Stimulated activated CD4-positive, alpha-beta T cell treated with anti-CD3 and anti-CD28 coated beads, Interleukin-4, amount 100 ng/mL, for 24 hours (primary cell): ENCODE data around the gene HUNK.
"Not testable (repeated sequence)": the region's sequence is repeated elsewhere in the genome, so short reads cannot be mapped to it uniquely, and the experiment has no call there.

Source experiments
- DNase-seq: peaks from one replicate; pipeline ENCODE4 v3.0.0-alpha.2; 2020

The HUNK gene

DNA sequence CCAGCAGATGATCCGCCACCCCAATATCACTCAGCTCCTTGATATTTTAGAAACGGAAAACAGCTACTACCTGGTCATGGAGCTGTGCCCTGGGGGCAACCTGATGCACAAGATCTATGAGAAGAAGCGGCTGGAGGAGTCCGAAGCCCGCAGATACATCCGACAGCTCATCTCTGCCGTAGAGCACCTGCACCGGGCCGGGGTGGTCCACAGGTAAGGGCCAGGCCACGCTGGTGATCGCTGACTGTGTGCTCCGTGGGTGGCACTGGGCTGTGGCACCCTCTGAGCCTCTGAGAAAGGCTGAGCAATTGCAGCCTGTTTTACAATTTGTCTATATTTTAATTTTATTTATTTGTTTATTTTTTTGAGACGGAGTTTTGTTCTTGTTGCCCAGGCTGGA, 51.7 kb downstream of the HUNK start:
- DNase-seq, result no peak

DNA sequence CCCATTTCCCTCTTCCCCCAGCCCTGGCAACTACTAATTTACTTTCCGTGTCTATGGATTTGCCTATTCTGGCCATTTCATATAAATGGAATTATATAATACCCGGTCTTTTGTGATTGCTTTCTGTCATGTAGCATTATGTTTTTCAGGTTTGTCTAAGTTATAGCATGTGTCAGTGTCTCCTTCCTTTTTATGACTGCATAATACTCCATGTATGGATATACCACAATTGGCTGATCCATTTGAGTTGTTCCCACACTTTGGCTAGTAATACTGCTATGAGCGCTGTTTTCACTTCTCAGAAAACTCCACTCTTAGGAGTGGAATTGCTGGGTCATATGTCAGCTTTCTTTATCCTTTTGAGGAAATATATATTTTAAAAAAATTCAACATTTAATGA, 53.7 kb downstream of the HUNK start:
- DNase-seq, result no peak

DNA sequence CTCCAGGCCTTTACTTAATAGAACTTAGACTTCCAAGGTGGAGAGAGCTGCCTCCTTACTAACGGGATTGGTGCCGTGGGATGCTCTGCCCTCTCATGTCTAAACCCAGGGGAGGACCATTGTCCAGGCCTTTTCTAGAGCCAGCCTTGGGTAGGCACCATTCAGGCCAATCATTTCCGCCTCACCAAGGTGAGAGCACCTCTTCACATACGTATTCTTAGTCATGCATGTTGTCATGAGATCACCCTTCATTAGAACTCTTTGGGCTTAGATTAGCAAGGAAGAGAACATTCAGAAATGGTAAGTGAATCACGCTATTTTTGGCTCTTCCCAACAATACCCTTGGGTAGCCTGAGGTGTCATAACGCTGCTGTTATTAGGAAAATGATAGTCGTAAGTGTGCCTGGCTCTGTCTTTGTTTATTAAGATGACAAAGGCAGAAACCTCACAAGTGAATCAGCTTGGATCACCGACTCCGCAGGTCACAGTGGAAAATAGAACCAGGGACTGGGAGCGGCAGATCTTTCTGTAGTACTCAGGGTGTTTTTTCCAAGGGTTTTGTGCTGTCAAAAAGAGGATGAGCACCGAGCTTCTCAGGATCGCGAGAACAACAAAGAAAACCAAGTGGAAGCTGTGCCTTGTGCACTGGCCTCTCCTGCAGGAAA, 55.0 kb downstream of the HUNK start:
- no peak for DNase-seq

DNA sequence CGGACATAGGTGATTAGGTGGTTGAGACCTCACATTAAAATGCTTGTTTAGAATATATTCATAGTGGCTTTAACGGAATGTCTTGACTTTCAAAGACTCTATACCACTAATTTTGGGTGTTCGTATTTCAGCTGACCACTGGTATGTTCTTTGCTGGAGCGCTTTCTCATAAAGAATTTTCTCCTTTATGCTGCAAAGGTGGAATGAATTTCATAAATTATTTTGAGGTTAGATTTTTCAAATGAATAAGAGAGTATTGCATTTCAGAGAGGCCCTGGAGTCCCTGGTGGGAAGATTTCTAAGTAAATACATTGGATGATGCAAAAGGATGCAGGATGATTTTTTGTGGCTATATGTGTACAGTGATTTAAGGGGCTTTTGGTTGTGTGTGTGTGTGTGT, 55.8 kb downstream of the HUNK start:
- no peak for DNase-seq

DNA sequence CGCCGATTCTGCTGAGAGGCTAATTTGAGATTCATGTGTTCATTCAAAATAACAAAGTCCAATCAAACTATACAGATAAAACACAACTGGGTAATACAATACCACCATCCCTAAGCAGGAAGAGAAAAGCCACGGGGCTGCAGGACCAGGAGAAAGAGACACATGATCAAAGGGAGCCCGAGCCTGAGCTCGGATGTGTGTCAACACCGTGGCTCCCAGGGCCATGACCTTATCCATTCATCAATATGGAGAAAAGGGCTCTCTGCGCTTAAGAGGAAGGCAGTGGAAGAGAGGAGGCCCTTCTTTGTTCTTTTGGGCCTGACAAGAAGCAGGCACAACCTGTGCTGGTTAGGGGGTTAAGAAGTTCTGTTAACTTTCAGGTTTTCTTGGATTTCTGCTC, 56.7 kb downstream of the HUNK start:
- DNase-seq, result no peak

DNA sequence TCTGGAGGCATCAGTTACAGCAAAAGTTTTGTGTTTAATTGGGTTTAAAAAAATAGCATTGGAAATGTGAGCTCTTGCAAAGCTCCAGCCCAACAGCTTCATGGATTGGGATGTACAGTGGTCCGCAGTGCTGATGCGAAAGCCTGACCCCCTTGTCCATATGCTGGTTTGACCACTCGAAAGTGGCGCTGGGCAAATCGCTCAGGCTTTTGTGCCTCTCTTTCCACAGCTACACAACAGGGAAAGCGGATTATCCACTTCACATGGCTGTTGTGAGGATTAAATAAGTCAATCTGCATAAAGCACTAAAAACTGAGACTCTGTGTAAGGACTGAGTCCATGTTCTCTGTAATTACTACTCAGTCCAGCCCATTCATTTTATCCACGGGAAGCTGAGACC, 57.2 kb downstream of the HUNK start:
- no peak for DNase-seq

DNA sequence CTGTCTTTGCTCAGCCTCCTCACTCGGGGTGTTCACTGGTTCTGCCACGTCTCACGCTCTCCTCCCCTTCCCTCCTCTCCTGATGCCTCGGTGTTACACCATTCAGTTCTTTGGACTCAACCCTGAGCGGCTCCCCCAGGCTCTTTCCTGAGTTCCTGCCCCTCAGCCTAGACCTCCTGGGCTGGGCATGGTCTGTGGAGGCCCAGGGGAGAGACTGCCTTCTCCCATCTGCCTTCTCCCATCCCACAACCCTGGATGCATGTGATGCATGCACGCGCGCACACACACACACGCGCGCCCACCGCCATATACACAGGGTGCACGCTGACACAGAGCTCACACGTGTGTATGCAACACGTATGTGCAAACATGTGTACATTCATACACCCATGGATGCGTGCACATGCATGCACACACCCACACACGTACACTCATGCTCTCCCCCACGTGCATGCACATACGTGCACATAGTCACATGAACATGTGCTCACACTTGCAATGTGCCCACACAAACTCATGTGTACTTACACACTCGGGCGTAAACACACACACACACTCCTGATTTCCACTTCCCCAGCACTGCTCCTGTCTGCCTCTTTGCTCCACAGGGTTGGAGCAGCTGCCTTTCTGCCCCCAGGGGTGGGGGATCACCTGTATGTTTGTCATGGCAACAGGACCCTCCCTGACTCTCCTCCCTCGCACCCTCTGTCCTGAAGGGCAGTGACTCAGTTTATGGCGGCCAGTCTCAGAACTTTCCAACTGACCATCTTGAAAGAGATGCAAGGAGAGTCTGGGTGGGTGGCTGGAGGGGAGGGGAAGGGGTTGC, 59.0 kb downstream of the HUNK start:
- DNase-seq, result no peak

DNA sequence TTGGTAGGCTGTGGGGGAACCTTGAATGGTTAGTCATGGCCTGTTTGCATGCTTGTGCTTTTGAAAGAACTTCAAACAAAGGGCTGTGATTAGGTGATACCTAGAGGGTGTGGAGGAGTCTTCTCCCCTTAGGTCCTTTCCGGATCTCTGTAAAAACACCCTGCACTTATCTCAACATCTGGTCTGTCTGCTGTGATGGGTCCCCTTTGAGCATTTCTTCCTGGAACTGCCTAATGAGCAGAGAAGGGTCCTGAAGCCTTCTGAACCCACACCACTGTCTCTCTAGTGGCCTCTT, 59.6 kb downstream of the HUNK start:
- DNase-seq, result no peak

DNA sequence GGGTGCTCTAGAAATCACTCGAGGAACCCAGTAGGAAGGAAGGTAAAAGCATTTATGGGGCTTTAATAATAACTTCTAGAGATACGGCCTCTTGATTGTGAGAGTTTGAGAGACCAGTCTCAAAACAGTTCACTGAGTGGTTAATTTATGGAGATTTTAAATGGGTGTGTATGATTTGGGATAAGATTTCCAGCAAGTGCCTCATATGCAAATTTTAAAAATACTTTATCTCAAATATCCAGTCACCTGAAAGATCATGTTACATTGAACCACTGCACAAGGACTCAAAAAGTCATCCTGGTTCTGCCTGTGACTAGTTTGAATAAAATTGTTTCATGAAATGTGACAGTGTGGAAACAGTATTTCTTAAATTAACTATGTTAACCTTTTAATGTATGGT, 64.5 kb downstream of the HUNK start:
- no peak for DNase-seq

DNA sequence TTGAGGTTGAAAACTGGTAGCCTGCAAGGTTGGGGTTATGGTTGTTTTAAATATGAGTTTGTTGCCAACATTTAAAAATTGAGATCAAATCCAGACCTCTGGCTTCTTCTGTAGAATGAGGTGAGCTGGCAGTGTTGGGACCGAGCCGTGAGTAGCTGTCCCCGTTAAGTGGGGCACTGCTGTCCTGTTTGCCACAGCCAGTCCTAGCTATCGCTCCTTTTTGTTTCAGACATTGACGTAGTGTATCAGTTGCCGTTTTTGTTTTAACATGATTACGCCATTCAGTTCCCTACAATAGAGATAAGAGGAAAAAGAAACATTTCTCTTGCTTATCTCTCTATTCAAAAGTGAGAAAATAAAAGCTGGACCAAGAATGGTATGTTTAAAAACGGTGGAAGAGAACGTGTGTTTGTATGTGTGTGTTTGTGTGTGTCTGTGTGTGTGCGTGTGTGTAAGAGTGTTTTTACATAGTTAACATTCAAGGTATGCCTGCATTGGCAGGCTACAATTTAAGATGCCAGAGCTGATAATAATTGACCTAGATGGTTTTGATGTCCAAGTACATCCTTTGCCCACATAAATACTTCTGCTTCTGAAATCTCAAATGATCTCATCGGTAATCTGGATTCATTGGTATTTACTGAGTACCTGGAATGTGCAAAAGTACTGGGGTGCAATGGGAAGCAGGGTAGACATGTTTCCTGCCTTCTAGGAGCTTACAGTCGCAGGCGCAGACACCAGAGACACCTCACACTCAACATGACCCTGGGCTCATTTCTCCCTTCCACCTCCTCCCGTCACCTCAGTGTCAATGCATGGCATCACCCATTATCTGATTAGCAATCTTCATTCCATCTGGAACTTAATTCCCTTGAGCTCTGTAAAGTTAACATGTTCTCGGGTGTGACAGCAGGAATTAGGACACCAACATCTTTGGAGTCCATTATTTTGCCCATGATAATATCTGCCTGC, 65.8 kb downstream of the HUNK start:
- DNase-seq, result no peak

DNA sequence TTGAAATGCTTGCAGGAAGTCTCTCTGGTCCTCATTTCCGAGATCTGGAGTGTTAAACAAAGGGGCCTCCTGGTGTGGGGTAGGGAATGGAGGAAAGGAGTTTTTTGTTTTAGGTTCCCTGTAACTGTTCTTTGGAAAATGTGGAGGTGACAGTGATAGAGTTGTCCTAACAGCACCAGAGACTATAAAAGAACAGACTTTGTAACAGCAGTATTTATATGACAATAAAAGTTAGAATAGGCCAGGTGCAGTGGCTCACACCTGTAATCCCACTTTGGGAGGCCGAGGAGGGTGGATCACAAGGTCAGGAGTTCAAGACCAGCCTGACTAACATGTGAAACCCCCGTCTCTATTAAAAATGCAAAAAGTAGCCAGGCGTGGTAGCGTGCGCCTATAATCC, 68.9 kb downstream of the HUNK start:
- DNase-seq, result no peak

DNA sequence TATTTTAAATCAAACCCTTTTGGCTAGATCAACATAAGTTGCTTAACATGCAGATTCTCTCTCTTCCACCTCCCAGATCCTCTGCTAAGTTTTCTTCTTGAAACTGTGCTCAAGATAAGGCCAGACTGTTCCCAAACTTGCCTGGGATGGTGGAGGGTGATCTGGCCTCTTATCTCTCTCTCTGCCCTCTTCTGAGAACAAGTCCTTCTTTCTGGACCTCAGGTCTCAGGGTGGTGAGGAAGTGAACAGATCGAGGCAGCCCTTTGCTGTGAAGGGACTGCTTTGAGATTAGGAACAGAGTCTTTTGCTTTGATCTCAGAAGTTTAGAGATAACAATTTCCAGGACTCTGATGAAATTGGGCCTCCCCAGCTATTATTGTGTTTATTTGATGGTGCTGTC, 70.7 kb downstream of the HUNK start:
- no peak for DNase-seq

DNA sequence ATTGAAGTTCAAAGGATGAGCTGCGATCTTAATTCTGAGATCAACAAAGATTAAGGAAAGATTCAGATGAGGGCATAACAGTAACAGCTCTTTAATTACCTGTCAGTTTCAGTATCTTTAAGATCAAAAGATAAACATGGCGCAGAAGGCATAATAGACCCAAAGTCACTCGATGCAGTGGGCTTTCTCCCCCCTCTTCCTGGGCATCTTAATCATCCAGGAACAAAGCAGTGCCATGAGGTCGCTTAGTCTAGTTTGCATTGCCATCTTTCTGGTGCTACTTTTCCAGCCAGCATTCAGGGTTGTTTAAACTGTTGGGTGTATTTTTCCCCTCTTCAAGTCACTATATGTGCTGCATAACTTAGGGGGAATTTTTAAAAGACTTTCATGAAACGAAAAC, 72.3 kb downstream of the HUNK start:
- no peak for DNase-seq

DNA sequence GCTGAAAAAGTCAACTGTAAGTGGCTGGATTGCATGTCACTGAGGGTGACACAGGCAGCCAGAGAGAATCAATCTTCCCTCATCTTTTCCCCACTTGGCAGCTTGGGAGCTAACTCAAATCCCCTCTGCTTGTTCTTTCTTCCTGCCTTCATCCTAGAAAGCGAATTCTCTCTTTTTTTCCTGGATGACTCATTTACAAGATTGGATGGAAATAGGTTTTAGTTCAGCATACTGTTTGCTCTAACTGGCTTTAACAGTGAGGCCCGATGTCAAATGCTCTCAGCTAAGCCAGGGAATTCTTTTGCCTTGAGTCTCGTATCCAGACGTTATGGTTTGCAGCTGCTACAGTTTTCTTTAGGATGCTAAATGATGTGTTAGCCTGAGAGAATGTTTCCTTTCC, 72.7 kb downstream of the HUNK start:
- DNase-seq, result no peak

DNA sequence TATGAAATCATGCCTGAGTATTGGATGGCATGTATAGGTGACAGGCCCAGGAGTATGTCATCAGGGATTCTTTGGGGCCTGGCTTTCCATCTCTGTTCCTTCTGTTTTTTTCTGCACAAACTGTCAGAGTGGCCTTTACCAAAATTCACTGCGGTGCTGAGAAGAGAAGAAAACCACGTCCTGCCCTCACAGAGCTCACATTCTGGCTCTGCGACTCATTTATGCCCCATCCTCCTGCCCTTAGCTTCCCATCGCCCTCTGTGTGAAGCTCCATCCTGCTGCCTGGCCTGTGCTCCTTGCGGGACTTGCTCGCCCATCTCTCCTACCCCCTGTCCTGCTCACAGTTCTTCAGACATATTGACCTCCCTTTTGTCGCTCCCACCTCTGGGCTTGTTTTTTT, 73.4 kb downstream of the HUNK start:
- DNase-seq, result no peak

DNA sequence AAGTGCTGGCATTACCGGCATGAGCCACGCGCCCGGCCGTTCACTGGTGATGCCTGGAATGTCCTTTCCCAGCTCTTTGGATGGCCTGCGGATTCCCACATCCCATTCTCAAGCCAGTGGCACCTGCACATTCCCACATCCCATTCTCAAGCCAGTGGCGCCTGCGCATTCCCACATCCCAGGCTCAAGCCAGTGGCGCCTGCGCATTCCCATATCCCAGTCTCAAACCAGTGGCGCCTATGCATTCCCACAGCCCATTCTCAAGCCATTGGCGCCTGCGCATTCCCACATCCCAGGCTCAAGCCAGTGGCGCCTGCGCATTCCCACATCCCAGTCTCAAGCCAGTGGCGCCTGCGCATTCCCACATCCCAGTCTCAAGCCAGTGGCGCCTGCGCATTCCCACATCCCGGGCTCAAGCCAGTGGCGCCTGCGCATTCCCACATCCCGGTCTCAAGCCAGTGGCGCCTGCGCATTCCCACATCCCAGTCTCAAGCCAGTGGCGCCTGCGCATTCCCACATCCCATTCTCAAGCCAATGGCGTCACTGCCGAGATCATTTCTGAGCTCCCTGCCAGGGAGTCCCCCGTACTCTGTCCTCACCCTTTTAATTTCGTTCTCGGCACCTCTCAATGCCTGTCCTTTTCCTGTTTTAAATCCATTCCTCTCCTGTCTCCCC, 74.2 kb downstream of the HUNK start:
- DNase-seq, result not testable (repeated sequence)

DNA sequence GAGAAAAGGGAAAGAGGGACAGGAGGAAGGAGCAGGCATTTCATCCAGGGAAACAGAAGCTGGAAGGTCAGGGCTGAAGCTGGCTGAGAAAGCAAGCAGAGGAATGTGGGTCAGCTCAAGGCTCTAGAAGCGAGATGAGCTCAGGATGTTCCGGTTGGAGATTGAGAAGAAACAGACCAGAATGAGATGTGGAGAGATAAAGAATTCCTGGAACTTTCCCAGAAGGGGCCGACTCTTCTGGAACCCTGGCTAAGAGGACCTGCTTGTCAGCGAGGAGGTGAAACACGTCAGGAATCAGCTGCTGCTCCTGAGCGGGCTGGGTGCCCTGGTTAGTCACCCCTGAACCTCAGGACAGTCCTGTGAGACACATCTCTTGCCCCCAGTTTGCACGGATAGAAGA, 75.9 kb downstream of the HUNK start:
- DNase-seq, result no peak

DNA sequence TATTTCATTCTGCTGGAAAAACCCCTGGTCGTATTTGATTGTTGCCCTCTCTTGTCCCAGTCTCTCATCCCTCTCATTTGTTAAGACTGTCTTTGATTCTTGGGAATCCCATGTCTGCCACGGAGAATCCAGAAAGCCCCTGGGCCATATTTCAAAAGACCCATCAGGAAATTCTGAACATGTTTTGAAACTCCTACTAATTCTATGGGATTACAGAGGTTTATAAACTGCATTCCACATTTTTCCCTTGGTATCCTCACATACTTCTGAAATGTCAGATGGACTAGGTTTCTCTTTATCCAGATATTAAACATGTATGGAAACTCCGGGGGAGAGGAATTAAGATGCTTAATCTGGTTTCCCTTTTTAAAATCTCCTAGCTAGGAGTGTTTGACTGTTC, 80.0 kb downstream of the HUNK start:
- DNase-seq, result no peak

DNA sequence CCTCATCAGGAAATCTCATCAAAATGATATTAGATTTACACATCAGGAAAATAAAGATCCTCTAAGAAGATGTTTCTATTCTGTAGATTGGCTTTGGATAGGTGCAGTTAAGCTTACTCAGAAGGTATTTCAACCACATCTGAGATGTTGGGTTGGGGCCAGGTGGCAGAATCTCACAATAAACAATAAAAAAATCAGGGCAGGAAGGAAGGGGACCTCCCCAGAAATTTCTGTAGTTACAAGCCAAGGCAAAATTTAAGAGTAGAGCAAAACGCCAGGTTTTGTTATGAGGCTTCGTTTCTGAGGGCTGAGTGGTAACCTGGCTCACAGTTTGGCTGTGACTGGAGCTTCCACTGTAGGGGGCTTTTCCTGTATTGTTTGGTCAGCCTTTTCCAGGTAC, 84.8 kb downstream of the HUNK start:
- no peak for DNase-seq

DNA sequence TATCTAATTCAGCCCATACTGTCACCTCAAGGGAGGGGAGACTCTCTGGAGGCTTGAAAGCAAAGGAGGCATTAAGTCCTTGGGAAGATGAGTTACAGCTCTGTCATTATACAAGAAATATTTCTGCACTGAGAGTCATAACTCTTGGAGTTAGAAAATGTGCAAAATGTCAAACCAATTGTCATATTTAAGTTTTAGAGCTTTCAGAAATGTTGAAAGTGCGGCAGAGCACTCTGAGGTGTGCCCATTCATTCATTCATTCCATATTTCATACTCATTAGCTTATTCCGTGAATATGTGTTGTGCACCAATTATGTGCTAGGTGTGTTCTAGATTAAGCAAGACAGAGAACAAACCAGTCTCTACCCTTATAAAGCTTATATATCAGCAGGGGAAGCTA, 87.1 kb downstream of the HUNK start:
- no peak for DNase-seq

DNA sequence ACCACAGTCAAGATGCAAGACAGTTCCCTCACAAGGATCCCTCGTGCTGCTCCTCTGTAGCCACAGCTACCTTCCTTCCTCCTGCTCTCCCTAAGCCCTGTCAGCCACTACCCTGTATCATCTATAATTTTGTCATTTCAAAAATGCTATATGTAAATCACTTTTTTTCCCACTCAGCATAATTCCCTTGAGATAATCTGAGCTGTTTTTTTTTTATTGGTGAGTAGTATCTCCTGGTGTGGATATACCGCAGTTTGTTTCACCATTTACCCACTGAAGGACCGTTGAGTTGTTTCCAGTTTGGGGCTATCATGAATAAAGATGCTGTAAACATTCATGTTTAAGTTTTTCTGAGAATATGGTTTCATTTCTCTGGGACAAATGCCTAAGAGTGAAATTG, 88.2 kb downstream of the HUNK start:
- DNase-seq, result no peak

DNA sequence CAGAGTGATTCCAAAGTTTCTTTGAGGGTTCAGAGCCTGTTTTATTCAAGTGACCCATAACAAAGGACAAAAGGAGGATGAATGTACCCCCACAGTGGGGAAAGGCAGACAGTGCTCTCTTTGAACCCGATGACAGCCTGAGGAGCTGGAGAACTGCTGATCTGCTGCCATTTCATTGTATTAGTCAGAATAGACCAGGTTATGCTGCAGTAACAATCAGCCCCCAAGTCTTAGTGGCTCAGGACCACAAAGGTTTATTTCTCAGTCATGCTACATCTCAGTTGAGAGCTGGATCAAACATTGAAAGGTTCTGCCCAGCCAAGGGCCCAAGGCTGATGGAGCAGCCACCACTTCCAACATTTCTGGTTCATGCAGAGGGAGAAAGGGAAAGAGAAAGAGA, 88.9 kb downstream of the HUNK start:
- no peak for DNase-seq

DNA sequence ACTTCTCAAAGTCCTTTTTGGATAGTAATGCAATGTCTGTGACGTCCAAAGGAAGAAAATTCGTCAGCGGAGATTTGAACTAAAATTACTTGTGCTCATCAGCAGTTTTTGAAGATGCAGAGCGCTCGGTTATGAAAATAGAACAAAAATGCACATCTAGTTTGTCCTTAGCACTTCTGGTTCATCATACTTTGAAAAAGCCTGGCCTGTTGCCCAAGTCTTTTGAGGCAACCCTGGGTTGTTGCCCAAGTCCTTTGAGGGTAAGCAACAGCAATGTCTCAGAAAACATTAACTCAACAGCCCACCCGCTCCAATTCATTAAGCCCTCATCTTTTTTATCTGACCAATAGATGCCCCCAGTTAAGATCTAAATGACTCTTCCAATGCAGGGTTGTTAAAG, 91.9 kb downstream of the HUNK start:
- no peak for DNase-seq
